IPS DF 19.7 (cell line): ENCODE data around the gene DHX36.
A peak's percentile ranks its signal among the peaks of the same experiment; 100 is the strongest.

Experiments
- DNase-seq: peaks from one replicate; pipeline ENCODE4 v3.0.0-alpha.2; 2013; ENCODE audit warnings: low read depth, low spot score

Gene DHX36, protein sequence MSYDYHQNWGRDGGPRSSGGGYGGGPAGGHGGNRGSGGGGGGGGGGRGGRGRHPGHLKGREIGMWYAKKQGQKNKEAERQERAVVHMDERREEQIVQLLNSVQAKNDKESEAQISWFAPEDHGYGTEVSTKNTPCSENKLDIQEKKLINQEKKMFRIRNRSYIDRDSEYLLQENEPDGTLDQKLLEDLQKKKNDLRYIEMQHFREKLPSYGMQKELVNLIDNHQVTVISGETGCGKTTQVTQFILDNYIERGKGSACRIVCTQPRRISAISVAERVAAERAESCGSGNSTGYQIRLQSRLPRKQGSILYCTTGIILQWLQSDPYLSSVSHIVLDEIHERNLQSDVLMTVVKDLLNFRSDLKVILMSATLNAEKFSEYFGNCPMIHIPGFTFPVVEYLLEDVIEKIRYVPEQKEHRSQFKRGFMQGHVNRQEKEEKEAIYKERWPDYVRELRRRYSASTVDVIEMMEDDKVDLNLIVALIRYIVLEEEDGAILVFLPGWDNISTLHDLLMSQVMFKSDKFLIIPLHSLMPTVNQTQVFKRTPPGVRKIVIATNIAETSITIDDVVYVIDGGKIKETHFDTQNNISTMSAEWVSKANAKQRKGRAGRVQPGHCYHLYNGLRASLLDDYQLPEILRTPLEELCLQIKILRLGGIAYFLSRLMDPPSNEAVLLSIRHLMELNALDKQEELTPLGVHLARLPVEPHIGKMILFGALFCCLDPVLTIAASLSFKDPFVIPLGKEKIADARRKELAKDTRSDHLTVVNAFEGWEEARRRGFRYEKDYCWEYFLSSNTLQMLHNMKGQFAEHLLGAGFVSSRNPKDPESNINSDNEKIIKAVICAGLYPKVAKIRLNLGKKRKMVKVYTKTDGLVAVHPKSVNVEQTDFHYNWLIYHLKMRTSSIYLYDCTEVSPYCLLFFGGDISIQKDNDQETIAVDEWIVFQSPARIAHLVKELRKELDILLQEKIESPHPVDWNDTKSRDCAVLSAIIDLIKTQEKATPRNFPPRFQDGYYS

DNA sequence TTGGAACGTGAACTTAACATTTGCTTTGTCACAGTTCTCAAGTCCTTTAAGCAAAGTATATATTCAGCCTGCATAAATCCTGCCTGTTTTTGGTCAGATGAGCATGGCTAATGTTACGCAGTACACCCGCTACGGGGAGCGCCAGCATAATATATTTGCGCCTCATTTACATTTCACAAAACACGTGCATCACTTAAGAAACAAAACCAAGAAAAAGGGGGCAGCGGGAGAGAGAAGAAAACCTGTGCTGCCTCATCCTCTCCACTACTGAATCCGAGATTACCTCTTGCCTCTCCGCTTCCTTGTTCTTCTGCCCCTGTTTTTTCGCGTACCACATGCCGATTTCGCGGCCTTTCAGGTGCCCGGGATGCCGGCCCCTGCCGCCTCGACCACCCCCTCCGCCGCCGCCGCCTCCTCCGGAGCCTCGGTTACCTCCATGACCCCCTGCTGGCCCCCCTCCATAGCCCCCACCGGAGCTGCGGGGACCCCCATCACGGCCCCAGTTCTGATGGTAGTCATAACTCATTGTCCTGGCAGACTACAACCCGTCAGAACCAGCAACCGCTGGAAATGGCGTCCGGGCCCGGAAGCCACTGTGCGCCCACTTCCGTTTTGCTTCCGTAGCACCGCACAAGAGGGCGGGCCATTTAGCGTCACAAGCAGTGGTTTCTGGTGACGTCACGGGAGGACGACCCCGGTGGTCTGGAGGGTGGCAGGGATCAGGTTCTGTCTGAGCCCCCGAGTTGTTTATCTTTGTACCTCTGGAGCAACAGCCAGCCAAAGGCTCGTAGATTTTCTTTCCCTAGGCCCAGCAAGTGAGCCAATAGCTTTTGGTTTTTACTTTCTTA lies at the start of gene DHX36:
TSS of gene DHX36 (minus strand) at position 597 of the 848 bp plus-strand sequence. CDS start at position 526, 71 bp downstream.
- DNase-seq = peak; percentile 72

DNA sequence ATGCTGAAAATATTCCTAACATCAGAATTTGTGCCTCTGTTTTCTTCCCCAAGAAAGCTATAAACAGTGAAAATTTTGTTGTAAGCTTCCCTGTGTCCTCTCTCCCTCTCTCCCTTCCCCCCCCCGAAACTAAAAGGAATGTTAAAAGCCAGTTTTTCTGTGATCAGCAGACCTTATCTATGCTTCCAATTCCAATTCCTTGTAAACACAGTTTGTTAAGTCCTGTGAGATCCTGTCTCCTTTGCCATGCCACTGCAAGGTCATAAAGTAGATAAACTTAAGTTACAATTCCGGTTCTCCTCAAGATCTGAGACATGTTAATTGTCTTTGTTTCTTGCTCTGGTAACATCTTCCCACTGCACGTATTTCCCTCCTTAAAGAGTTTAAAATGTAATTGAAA lies 42.9 kb upstream of the DHX36 start:
- no peak for DNase-seq

DNA sequence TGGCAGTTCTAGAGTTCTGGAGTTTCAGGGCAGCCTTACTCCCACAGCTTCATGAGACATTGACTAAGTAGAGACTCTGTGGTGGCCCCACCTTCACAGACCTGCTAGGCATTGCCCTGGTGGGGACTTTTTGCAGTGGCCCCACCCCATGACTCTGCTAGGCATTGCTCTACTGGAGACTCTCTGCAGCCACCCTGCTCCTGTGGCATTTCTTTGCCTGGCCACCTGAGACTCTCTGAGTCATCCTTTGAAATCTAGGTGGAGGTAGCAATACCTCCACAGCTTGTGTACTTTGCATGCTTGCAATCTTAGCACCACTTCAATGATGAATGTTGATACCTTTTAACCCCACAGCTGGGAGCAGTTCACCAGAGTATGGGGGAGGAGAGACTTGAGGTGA lies 40.6 kb upstream of the DHX36 start:
- DNase-seq = no peak

DNA sequence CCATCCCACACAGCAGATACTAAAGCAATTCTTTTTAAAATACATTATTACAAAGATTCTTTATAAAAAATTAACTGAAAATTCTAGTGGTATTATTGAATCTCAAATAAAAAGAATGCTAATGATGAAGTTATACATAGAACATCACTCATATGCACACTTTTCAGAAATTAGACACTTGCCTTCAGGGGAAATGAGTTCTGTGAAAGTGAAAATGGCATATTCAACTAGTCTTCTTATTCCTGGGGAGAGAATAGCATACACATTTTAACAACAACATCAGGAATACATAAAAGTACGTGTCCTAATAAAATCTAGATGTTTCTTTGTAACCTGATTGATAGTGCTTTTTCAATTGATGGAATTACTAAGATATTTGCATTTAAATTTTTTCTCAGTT lies 36.8 kb upstream of the DHX36 start:
- DNase-seq = no peak

DNA sequence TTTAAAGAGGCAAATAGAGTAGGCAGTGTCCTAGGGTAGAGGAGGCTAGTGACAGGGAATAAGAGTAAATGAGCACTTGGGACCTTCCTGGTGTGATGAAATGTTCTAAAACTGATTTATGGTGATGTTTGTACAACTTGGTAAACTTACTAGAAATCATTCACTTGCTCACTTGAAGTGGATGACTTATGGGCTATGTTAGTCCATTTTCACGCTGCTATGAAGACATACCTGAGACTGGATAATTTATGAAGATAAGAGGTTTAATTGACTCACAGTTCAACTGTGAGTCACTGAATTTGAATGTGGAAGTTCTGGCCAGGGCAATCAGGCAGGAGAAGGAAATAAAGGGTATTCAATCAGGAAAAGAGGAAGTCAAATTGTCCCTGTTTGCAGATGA lies 31.7 kb upstream of the DHX36 start:
- no peak for DNase-seq

DNA sequence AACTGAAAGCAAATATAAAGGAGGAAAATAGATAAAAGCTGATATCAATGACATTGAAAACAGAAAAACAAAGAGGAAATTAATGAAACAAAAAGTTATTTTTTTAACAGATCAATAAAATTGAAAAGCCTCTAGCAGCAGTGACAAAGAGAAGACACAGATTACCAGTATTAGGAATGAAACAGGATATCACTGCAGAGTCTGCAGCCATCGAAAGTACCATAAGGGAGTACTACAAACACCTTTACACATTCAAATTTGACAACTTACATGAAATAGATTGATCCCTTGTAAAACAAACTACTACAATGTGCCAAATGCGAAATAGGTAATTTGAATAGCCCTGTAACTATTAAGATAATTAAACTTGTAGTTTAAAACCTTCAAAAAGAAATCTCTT lies 24.9 kb upstream of the DHX36 start:
- DNase-seq = no peak

DNA sequence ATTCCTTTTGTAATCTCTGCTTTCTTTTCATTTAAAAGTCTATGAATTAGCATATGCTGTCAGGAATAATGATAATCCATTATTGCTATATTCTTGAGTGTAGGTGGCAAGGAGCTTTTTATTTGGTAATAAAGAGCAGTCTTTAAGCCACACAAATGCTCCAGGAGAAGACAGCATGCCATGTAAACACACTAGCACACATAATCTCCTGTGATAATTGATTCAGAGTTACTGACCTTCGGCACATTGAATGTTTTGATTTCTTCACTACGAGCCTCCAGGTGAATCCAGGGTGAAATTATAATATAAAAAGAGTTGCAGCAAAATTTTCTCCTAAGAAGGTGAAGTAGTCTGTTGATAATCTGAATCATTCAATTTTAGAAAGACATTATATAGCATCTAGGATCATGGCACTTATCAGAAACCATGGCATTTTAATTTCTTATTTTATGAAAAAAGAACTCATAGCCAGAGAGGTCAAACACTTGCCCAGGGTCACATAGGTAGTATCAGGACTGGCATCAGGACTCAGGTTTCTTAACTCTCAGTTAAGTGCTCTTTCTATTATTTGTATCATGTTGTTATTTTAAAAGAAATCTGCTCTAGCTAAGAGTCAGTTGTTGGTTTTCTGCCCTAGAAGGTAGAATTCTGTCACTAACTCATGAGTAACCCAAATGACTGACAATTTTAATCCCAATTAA lies 21.3 kb upstream of the DHX36 start:
- DNase-seq = no peak

DNA sequence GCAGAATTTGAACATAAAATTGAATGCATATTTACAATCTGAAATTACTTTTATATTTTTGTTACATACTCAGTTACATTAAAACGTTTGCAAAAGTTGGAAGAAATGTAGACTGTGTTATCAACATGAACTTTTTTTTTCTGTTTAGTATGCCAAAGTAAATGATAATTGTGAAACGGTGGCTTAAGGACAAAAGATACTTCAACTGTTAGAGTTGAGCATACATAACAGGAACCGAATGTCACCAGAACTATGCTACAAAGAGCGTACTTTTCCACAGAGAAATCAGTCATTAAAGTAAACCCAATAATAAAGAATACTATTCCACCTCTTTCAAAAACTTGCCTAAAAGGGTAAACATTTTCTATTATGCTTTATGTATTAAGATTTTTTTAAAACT lies 14.3 kb upstream of the DHX36 start:
- no peak for DNase-seq

DNA sequence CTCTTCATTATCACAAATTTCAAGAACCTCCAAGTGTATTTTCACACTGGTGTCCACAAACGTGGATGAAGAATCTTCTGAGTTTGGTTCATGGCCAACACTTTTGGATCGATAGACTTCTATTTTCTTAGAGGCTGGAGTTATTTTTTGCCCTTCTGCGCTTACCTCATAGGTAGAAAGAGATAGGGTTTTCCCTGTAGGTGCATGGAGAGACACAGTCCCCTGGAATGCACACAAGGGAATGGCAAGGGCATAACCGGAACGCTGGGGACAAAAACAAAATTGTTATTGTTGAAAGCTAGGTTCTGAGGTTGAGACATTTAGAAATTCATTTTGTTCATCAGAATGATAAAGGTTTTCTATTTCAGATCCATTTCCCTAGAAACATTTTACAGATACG lies 13.7 kb upstream of the DHX36 start:
- DNase-seq = no peak

DNA sequence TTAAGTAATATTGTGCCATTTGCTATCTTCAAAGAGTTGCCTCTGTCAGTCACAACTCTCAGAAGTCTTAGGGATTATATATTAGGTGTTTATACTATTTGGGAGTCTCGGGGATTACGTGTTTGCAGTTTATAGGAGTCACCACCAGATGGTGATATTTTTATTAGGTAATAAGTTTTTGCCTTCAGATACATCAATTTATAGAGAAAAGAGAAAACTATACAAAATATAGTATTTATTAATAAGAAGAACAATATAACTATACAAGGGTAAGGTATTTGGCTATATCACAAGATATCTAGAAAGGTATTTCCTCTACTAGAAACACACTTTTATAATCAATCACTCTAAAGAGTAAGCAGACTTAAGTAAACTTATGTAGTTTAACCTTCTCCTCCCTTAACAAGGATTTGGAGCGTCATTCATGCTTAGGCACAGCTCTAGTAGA lies 10.7 kb upstream of the DHX36 start:
- DNase-seq = no peak

DNA sequence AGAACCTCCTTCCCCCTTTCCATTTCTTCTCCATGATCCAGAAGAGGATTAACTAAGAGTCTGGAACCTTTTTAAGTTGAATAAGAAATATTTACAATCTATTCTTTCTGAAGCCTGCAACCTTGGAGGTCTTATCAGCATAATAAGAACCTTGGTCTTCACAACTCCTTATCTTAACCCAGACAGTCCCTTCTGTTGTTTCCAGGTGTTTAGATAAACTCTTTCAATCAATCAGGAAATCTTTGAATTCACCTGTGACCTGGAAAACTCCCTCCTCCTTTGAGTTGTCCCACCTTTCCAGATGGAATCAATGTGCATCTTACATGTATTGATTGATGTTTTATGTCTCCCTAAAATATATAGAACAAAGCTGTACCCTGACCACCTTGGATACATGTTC lies 3.6 kb upstream of the DHX36 start:
- DNase-seq = no peak

DNA sequence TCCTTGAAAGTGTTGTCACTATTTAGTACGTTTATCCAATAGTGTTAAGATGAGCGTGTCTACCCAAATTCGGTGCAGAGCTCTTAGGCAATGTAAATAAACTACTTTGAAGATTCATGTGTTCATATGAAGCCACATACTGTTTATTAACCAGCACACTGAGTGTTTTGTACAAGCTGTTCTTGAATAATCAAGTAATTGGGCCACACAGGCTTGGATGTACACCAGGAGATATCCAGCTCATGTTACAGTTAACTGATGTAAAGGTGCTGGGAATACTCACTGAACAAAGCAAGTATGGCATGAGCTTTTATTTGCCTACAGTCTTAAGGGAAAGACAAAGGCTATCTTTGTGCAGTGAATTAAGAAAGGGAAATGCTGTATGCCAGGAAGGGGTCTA lies 632 bp upstream of the DHX36 start:
- no peak for DNase-seq

DNA sequence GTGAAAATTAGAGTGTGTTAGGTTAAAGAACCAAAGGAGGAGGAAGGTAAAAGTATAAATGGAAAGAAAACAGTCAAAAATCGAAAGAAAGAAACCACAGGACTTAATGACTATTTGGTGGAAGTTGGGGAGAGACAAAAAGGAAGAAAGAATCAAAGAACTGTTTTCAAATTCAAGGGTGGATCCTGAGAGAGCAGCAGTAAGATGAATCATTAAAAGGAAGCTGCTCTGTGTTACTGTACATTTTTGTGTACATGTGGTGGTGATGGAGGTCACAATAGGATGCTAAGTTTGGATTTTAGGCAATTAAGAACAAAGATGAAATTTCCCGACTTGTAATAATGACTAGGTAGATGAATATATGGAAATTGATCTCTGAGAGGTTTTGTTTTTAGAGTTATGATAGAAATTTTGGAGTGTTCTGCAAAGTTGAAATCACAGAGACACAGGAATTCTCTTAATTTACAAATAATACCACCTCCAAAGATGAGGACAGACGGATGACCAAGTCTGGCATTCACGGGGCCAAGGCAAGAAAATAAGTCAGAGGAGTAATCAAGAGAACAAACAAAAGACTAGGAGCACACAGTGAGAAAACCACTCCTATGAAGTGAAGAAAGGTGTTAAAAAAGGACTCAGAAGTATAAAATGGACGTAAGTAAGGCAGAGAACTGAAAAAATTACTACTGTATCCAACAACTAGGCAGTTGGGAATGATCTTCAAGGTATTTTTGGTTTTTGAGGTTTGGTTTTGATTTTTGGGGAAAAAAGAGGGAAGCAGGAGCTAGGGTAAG lies 7.1 kb downstream of the DHX36 start:
- no peak for DNase-seq

DNA sequence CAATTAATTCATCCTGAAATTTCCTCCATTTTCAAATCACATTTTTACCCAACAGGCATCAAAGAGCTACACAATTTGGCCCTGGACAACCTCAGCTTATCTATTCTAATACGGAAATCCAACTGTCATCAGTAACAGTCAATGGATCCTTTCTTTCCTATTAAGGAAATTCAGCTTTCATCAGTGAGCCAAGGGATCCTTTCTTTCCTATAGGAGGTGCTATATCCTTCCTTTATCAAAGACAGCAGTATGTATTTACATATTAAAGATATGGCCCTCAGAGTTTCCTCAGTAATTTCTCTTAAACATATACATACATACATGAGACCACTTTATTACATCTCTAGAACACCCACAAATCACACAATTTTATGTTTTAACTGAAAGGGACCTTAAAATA lies 10.1 kb downstream of the DHX36 start:
- DNase-seq = no peak

DNA sequence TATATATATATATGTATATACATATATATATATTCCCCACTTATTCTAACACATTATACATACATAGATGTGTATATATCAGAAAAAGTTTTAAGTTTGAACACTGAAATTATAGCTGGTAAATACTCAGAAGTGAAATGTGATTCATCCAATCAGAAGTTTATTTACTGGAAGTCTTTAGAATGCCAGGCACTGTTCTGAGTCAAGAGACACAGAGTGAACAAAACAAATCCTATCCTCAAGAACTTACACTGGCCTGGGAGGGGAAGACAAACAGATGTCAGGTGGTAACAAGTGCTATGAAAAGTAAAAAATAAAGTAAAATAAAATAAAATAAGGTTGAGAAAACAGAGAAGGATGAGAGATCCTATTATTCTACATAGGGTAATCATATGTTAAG lies 13.4 kb downstream of the DHX36 start:
- no peak for DNase-seq

DNA sequence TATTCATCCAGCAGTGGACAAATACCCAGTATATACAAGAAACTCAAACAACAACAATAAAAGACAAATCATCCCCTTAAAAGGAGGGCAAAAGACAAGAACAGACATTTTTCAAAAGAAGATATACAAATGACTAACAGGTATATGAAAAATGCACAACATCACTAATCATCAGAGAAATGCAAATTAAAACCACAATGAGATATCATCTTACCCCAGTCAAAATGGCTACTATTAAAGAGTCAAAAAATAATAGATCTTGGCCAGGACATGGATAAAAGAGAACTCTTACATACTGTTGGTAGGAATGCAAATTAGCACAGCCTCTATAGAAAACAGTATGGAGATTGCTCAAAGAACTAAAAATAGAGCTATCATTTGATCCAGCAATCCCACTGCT lies 16.9 kb downstream of the DHX36 start:
- no peak for DNase-seq

DNA sequence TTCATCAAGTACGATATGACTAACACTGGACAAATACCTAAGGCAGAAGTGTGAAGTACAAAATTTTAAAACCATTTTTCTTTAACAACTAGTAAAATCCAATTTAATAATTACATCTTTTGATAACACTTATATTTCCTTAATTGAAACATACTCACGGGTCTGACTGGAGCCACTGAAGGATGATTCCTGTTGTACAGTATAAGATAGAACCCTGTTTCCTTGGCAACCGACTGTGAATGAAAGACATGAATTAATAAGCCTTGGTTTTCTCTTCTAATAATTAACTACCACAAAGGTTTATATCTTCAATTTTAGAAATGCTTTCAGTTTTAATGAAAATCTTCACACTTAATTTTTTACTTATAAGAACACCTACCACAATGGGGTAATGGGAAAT lies 19.4 kb downstream of the DHX36 start:
- DNase-seq = no peak

DNA sequence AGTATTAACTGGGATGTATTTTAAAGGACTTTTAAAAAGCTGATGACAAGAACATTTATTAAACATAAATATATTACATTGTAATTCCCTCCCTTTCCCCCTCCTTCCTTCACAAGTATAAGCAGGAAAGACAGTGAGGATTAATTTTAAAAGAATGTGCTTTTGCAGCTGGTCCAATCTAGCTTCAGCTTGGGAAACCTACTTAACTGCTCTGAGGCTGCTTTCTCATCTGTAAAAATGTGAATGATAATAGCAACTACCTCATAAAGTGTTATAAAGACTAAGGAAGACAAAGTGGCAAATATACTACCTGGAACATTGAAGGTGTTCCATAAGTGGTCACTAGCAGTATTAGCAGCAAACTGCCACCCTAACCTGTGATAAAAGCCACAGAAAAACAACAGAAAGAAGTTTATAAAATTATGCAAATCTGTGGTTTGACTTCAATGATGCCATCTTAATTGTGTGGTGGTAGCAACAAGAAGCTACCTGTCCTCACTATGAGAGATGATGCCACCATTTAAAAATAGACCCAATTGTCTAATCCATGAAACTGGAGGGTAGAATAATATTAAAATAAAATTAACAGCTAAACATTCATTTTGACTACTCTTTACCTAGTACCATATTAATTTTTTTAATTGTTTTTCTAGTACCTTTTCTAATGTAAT lies 20.0 kb downstream of the DHX36 start:
- no peak for DNase-seq

DNA sequence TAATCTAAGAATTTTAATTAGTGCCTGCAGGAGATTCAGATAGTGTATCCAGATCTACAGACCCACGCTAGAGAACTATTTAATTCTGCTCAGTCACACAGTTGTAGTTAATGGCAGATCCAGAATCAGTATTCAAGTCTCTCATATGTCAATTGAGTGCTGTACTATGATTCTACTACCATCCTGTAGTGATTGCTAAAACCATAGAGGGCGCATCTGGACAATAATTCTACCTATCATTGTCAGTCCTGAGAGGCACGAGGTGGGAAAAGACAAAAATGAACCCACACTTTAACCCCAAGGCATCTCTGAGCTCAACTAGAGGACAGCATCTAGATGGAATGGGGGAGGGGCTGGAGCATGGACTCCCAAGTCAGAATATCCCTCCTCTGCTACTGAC lies 22.7 kb downstream of the DHX36 start:
- DNase-seq = no peak

DNA sequence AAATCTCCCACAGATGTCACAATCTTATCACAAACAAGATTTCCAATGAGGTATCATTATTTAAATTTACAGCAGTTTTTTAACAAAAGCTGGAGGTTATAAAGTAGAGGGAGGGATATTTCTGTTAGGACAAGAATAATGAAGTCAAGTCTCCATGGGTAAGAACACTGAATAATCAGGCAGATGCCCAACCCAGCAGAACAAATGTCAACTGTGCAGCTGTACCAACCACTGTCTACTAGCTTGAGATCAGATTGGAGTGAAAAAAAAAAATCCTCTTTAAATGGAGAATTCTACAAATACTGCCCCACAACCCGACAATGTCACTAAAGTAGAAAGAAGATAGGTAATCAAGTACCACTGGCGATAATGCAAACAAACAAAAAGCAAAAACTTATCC lies 30.3 kb downstream of the DHX36 start:
- no peak for DNase-seq
